Endothelial cell of umbilical vein (primary cell): Measurements from ENCODE around the gene DMXL1. TPM values are rescaled to one million over a fixed set of nuclear protein-coding genes. Genes with fewer than 3 reads are reported as not detected.

Source experiments
- BruUV-seq: library from RNA; stranded (reverse); fragments of 400-500 nt; replicated peaks from 2 replicates; lab custom pipeline; 2021; lab: Mats Ljungman, UMichigan
- CTCF ChIA-PET: fragments of 300-600, 350-600 bp; sonication (Branson Sonifier 250); formaldehyde crosslinking; loops from one replicate; lab custom pipeline; 2021; ENCODE audit warnings: antibody characterized with exemption, inconsistent platforms; lab: Charles Lee
- POLR2A ChIA-PET: fragments of 300-600, 350-600 bp; sonication (Branson Sonifier 250); formaldehyde crosslinking; loops from one replicate; lab custom pipeline; 2021; ENCODE audit warnings: antibody characterized with exemption, inconsistent platforms; lab: Charles Lee
- DNase-seq: peaks from one replicate; pipeline ENCODE4 v3.0.0-alpha.2; 2011; ENCODE audit warnings: low read depth, low spot score
- FAIRE-seq: peaks from 2 replicates; lab custom pipeline; 2011; peaks lifted over from hg19 to GRCh38; lab: Jason Lieb, UNC
- H2AFZ ChIP-seq: 2 replicates; pipeline ENCODE4 v1.6.0; 2012; ENCODE audit warnings: low read depth, low read length, control low read depth, inconsistent platforms
- H3K27ac ChIP-seq: 2 replicates; pipeline ENCODE4 v1.5.1; 2011; ENCODE audit warnings: low read depth, mild to moderate bottlenecking, control low read depth, low read length, moderate library complexity; ENCODE audit not compliant: insufficient read depth
- H3K27me3 ChIP-seq, 2 experiments: 2 replicates each; pipeline versions ENCODE4 v1.6.0 to v1.6.1; 2011; ENCODE audit warnings: low read length in 2 of 2, mixed read lengths in 1 of 2; ENCODE audit not compliant: control insufficient read depth in 2 of 2, insufficient read depth in 2 of 2
- H3K36me3 ChIP-seq, 2 experiments: 2 replicates in 1 of 2; 3 replicates in 1 of 2; pipeline ENCODE4 v1.5.1; 2011; ENCODE audit warnings: low read length in 2 of 2, mild to moderate bottlenecking in 1 of 2, moderate library complexity in 1 of 2; ENCODE audit not compliant: control insufficient read depth in 2 of 2, insufficient read depth in 2 of 2; ENCODE audit errors: extremely low read depth in 1 of 2
- H3K4me1 ChIP-seq: 3 replicates; pipeline ENCODE4 v1.5.1; 2011; ENCODE audit warnings: mild to moderate bottlenecking, low read length; ENCODE audit not compliant: control insufficient read depth, insufficient read depth; ENCODE audit errors: extremely low read depth
- H3K4me2 ChIP-seq: 2 replicates; pipeline ENCODE4 v1.6.1; 2011; ENCODE audit warnings: low read length, control low read depth, mixed read lengths; ENCODE audit not compliant: insufficient read depth
- H3K4me3 ChIP-seq, 3 experiments: fragments of 200-600 bp in 1 of 3; sonication (generic), shearing (Covaris generic) in 1 of 3; replicated peaks in 1 of 3; 2 replicates each; pipeline ENCODE4 v1.5.1; 2011 to 2016; ENCODE audit warnings: control low read depth in 3 of 3, low read length in 3 of 3, mild to moderate bottlenecking in 2 of 3, inconsistent platforms in 1 of 3, low read depth in 1 of 3, moderate library complexity in 1 of 3; ENCODE audit not compliant: insufficient read depth in 1 of 3
- H3K79me2 ChIP-seq: 2 replicates; pipeline ENCODE4 v1.6.0; 2012; ENCODE audit warnings: low read length, inconsistent platforms; ENCODE audit not compliant: control insufficient read depth, insufficient read depth
- H3K9ac ChIP-seq: replicated peaks from 2 replicates; pipeline ENCODE3; 2011; ENCODE audit warnings: low read length, control low read depth; ENCODE audit not compliant: insufficient read depth; ENCODE audit errors: extremely low read depth
- H3K9me1 ChIP-seq: replicated peaks from 3 replicates; pipeline ENCODE4 v1.6.0; 2011; ENCODE audit warnings: mild to moderate bottlenecking, low read length; ENCODE audit not compliant: control insufficient read depth, insufficient read depth; ENCODE audit errors: extremely low read depth
- H3K9me3 ChIP-seq: replicated peaks from 2 replicates; pipeline ENCODE4 v1.5.1; 2012; ENCODE audit warnings: low read length, inconsistent platforms; ENCODE audit not compliant: control insufficient read depth, insufficient read depth
- H4K20me1 ChIP-seq: replicated peaks from 2 replicates; pipeline ENCODE3; 2011; ENCODE audit warnings: mild to moderate bottlenecking, low read length; ENCODE audit not compliant: control insufficient read depth, insufficient read depth; ENCODE audit errors: extremely low read depth
- EZH2 ChIP-seq: IDR thresholded peaks from 2 replicates; pipeline ENCODE4 v1.6.1; 2012; ENCODE audit warnings: borderline replicate concordance, low read depth, mild to moderate bottlenecking, moderate library complexity, low read length, inconsistent platforms; ENCODE audit not compliant: severe bottlenecking
- FOS ChIP-seq: IDR thresholded peaks from 2 replicates; pipeline ENCODE4 v1.6.1; 2011; ENCODE audit warnings: mild to moderate bottlenecking, low read length, moderate library complexity, borderline replicate concordance; ENCODE audit not compliant: insufficient read depth
- GATA2 ChIP-seq: IDR thresholded peaks from 2 replicates; pipeline ENCODE4 v1.7.0; 2011; ENCODE audit warnings: low read depth, mild to moderate bottlenecking, moderate library complexity, mixed read lengths, low read length; ENCODE audit not compliant: insufficient read length, insufficient read depth
- JUN ChIP-seq: IDR thresholded peaks from 2 replicates; pipeline ENCODE4 v1.6.1; 2011; ENCODE audit warnings: borderline replicate concordance, low read depth; ENCODE audit not compliant: insufficient read length, insufficient read depth
- MYC ChIP-seq: IDR thresholded peaks from one replicate; pipeline ENCODE4 v1.6.1; 2011; ENCODE audit warnings: mild to moderate bottlenecking, low read depth, low read length
- POLR2A ChIP-seq: IDR thresholded peaks from 2 replicates; pipeline ENCODE4 v1.6.1; 2012; ENCODE audit warnings: low read depth, mild to moderate bottlenecking, control low read depth, low read length
- POLR2AphosphoS5 ChIP-seq: IDR thresholded peaks from 2 replicates; pipeline ENCODE4 v1.6.1; 2012; ENCODE audit warnings: low read depth, mild to moderate bottlenecking, control low read depth, low read length, moderate library complexity; ENCODE audit not compliant: insufficient read depth
- dilution Hi-C: fragments of 300-500 bp; cut with MboI; formaldehyde crosslinking; loops from one replicate; pipeline ENCODE4 v1.15.0; 2019; ENCODE audit warnings: low sequenced_read_pairs; ENCODE audit not compliant: extremely low pct_ligation_motif_present
- intact Hi-C: fragments of 100-400 bp; cut with micrococcal nuclease; formaldehyde crosslinking; loops from one replicate; pipeline ENCODE4 v1.10.0; 2022
- polyA plus RNA-seq, 4 experiments: library from polyadenylated mRNA; depleted of rRNA in 3 of 4; stranded (reverse) in 3 of 4; unstranded in 1 of 4; fragments of >200 nt; gene quantifications; 2 replicates each; pipeline versions ENCODE4 v1.2.1 to v1.2.3, GENCODE V29; 2011 to 2012; ENCODE audit warnings: missing spikeins in 1 of 4
- total RNA-seq: library from RNA; stranded (reverse); gene quantifications from 2 replicates; pipeline ENCODE4 v1.2.3, GENCODE V29; 2021
- TF ChIP-seq, protein P1 (sequence below): IDR thresholded peaks from 2 replicates; pipeline ENCODE4 v1.6.1; 2011; ENCODE audit not compliant: insufficient read depth, insufficient read length
- TF ChIP-seq, protein P2 (sequence below), 2 donors: IDR thresholded peaks; 1 replicate in 1 of 2; 2 replicates in 1 of 2; pipeline ENCODE4 v1.5.1; 2011; ENCODE audit warnings: low read length in 2 of 2, mild to moderate bottlenecking in 2 of 2, moderate library complexity in 2 of 2, control low read depth in 1 of 2, inconsistent platforms in 1 of 2, low read depth in 1 of 2; ENCODE audit not compliant: insufficient read depth in 1 of 2; ENCODE audit errors: extremely low read depth in 1 of 2

The DMXL1 gene
- total and polyA plus RNA-seq, 2 donors (not counting 3 experiments of a cell fraction or from before 2014, with no cell fraction given): 5.4 to 24.7 TPM

DNA sequence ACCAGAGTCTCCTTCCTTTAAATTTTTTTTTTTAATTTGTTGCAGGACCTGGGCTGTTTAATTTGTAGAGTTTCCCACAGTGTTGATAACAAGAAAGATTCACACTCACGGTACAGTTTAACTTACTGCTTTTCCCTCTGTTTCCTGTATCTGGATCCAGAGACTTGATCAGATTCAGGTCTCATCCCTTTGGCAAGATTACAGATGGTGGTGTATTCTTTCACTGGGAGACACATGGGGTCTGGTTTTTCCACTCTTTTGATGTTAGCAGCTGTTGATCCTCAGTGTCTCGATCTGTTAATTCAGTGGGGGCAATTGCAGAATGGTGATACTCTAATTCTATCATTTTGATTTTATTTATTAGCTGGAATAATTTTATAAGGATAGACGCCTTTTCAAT lies 209.5 kb downstream of the DMXL1 start:
- DNase-seq: no peak
- intact Hi-C loops: no loop called here
- H3K4me3 ChIP-seq: no peak overlapping the region
- no peaks in the 10 kb centered on the region for H4K20me1 ChIP-seq
- H3K4me1 ChIP-seq: peaks cover 3% of the 10 kb centered on the region
- POLR2A ChIA-PET: no interaction called here
- TF ChIP-seq, protein P1, sequence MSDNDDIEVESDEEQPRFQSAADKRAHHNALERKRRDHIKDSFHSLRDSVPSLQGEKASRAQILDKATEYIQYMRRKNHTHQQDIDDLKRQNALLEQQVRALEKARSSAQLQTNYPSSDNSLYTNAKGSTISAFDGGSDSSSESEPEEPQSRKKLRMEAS: no peak
- TF ChIP-seq JUN (no peak), GATA2 (no peak), MYC (no peak), EZH2 (no peak), FOS (no peak), POLR2A (no peak), POLR2AphosphoS5 (no peak)
- TF ChIP-seq, protein P2, sequence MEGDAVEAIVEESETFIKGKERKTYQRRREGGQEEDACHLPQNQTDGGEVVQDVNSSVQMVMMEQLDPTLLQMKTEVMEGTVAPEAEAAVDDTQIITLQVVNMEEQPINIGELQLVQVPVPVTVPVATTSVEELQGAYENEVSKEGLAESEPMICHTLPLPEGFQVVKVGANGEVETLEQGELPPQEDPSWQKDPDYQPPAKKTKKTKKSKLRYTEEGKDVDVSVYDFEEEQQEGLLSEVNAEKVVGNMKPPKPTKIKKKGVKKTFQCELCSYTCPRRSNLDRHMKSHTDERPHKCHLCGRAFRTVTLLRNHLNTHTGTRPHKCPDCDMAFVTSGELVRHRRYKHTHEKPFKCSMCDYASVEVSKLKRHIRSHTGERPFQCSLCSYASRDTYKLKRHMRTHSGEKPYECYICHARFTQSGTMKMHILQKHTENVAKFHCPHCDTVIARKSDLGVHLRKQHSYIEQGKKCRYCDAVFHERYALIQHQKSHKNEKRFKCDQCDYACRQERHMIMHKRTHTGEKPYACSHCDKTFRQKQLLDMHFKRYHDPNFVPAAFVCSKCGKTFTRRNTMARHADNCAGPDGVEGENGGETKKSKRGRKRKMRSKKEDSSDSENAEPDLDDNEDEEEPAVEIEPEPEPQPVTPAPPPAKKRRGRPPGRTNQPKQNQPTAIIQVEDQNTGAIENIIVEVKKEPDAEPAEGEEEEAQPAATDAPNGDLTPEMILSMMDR (IDR thresholded peaks at IDR 0.05; ENCODE audit: extremely low read depth in 1 of 2, insufficient read depth in 1 of 2, low read depth in 1 of 2, low read length in 2 of 2): no peak
- FAIRE-seq: no peak
- H3K79me2 ChIP-seq: no peaks in the 10 kb centered on the region
- H3K4me2 ChIP-seq: no peak overlapping the region
- H3K9me1 ChIP-seq: no peaks in the 10 kb centered on the region
- no peak overlapping the region for H2AFZ ChIP-seq
- H3K27me3 ChIP-seq: no peaks in the 10 kb centered on the region
- no peaks in the 10 kb centered on the region for H3K9me3 ChIP-seq
- dilution Hi-C loops: no loop called here
- H3K27ac ChIP-seq: no peak overlapping the region
- H3K36me3 ChIP-seq: no peaks in the 10 kb centered on the region
- H3K9ac ChIP-seq: no peak overlapping the region
- CTCF ChIA-PET: interaction anchor here (1.0 kb wide), 1 partner anchor 12 kb away, joined by 3 read pairs; no protein-coding TSS in a partner anchor
- no TSS peak for BruUV-seq
